ENCODE results near the gene DDX10.

DNA sequence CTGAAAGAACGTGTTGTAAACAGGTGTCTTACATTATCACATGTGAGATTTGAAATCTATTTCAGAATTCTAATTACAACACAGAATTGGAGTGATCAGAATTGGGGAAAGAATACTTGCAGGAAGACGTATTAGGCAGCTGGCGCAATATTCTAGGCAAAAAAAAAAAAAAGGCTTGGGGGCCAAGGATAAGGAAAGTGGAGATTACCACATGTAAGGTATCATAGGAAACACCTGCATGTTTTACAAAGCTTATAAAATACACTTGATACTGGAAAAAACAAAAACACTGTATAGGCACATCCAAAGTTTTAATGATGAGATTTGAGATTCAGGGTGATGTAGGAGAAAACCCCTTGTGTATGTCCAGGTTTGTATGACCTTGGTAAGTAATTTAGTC is 245.1 kb downstream of the DDX10 start:
- TF ChIP-seq POLR2A (IDR thresholded peaks at IDR 0.05) (no peak), CTCF (IDR thresholded peaks at IDR 0.05) (no peak)
